CD14-positive monocyte (primary cell): ENCODE measurements around the gene ADSS1. TPM values are rescaled to one million over a fixed set of nuclear protein-coding genes. Genes with fewer than 3 reads are reported as not detected.

ENCODE experiments used
- DNase-seq, 3 donors: peaks; one replicate each; pipeline ENCODE4 v3.0.0-alpha.2; 2011 to 2022
- H2AFZ ChIP-seq: 2 replicates; pipeline ENCODE4 v1.6.0; 2012; ENCODE audit warnings: mild to moderate bottlenecking, low read depth, low read length, inconsistent platforms; ENCODE audit not compliant: insufficient read depth, poor library complexity, severe bottlenecking
- H3K27ac ChIP-seq, 2 donors: 1 replicate in 1 of 2; 2 replicates in 1 of 2; pipeline ENCODE4 v1.5.1; 2012 to 2013; ENCODE audit warnings: low read length in 2 of 2, control low read depth in 1 of 2, inconsistent platforms in 1 of 2, low read depth in 1 of 2, mild to moderate bottlenecking in 1 of 2
- H3K27me3 ChIP-seq, 2 donors: one replicate each; pipeline versions ENCODE4 v1.6.0 to v1.6.1; 2011 to 2013; ENCODE audit warnings: low read length in 2 of 2; ENCODE audit not compliant: control insufficient read depth in 2 of 2, insufficient read depth in 2 of 2
- H3K36me3 ChIP-seq, 2 donors: replicated peaks in 1 of 2; 1 replicate in 1 of 2; 2 replicates in 1 of 2; pipeline versions ENCODE4 v1.5.1 to v1.6.1; 2012 to 2013; ENCODE audit warnings: low read length in 2 of 2, control low read depth in 1 of 2, inconsistent platforms in 1 of 2, mild to moderate bottlenecking in 1 of 2; ENCODE audit not compliant: insufficient read depth in 2 of 2, control insufficient read depth in 1 of 2
- H3K4me1 ChIP-seq, 2 donors: 1 replicate in 1 of 2; 2 replicates in 1 of 2; pipeline versions ENCODE4 v1.5.1 to v1.6.1; 2012 to 2013; ENCODE audit warnings: low read length in 2 of 2, control low read depth in 1 of 2, inconsistent platforms in 1 of 2, mild to moderate bottlenecking in 1 of 2, moderate library complexity in 1 of 2; ENCODE audit not compliant: insufficient read depth in 2 of 2, control insufficient read depth in 1 of 2
- H3K4me2 ChIP-seq: replicated peaks from 2 replicates; pipeline ENCODE3; 2012; ENCODE audit warnings: low read length, moderate library complexity, mild to moderate bottlenecking; ENCODE audit not compliant: poor library complexity, severe bottlenecking; ENCODE audit errors: extremely low read depth
- H3K4me3 ChIP-seq, 3 experiments: fragments of 200-600 bp in 1 of 3; sonication (generic) in 1 of 3; replicated peaks in 1 of 3; 1 replicate in 2 of 3; 2 replicates in 1 of 3; pipeline ENCODE4 v1.5.1; 2011 to 2013; ENCODE audit warnings: low read length in 3 of 3, mild to moderate bottlenecking in 3 of 3, control low read depth in 2 of 3, low read depth in 2 of 3, inconsistent platforms in 1 of 3, moderate library complexity in 1 of 3
- H3K79me2 ChIP-seq: 2 replicates; pipeline ENCODE4 v1.6.0; 2012; ENCODE audit warnings: mild to moderate bottlenecking, control low read depth, inconsistent platforms, low read length, moderate library complexity; ENCODE audit not compliant: insufficient read depth
- H3K9ac ChIP-seq: 2 replicates; pipeline ENCODE4 v1.6.0; 2017; ENCODE audit warnings: low read length, mild to moderate bottlenecking; ENCODE audit not compliant: insufficient read depth, poor library complexity, severe bottlenecking
- H3K9me3 ChIP-seq, 2 donors: replicated peaks in 1 of 2; 1 replicate in 1 of 2; 2 replicates in 1 of 2; pipeline versions ENCODE4 v1.5.1 to v1.6.1; 2012 to 2013; ENCODE audit warnings: low read length in 2 of 2, control low read depth in 1 of 2; ENCODE audit not compliant: control insufficient read depth in 1 of 2, insufficient read depth in 1 of 2
- H4K20me1 ChIP-seq: 2 replicates; pipeline ENCODE4 v1.6.0; 2012; ENCODE audit warnings: mild to moderate bottlenecking, low read length, control low read depth, moderate library complexity; ENCODE audit not compliant: insufficient read depth
- H3K27ac Mint-ChIP-seq, 7 donors: one replicate each; pipeline ENCODE4 v1.8.0; 2020; ENCODE audit warnings: mild to moderate bottlenecking in 7 of 7, mixed read lengths in 7 of 7, moderate library complexity in 6 of 7, inconsistent platforms in 2 of 7
- H3K27me3 Mint-ChIP-seq, 3 donors: one replicate each; pipeline ENCODE4 v1.8.0; 2021 to 2022; ENCODE audit warnings: low read depth in 3 of 3, mild to moderate bottlenecking in 3 of 3, mixed read lengths in 3 of 3, moderate library complexity in 3 of 3, inconsistent platforms in 1 of 3
- H3K36me3 Mint-ChIP-seq, 2 donors: one replicate each; pipeline ENCODE4 v1.8.0; 2020; ENCODE audit warnings: mixed read lengths in 2 of 2, inconsistent platforms in 1 of 2, mild to moderate bottlenecking in 1 of 2
- H3K4me1 Mint-ChIP-seq: one replicate; pipeline ENCODE4 v1.8.0; 2020; ENCODE audit warnings: mild to moderate bottlenecking, mixed read lengths
- H3K4me3 Mint-ChIP-seq, 2 donors: one replicate each; pipeline ENCODE4 v1.8.0; 2020; ENCODE audit warnings: mild to moderate bottlenecking in 2 of 2, mixed read lengths in 2 of 2, moderate library complexity in 1 of 2
- H3K9me3 Mint-ChIP-seq, 7 donors: one replicate each; pipeline ENCODE4 v1.8.0; 2020 to 2022; ENCODE audit warnings: mixed read lengths in 7 of 7, mild to moderate bottlenecking in 6 of 7, moderate library complexity in 6 of 7, inconsistent platforms in 2 of 7
- CTCF ChIP-seq: fragments of 200-600 bp; IDR thresholded peaks from one replicate; pipeline ENCODE4 v1.8.0; 2022; ENCODE audit warnings: antibody characterized with exemption, mild to moderate bottlenecking
- WGBS: methylation state at CpG from one replicate; pipeline ENCODE4 v1.1.5; 2013; ENCODE audit warnings: missing lambda C conversion rate; ENCODE audit not compliant: insufficient coverage; 5-methylcytosine and 5-hydroxymethylcytosine counted together
- intact Hi-C, 2 donors: fragments of 100-400 bp; cut with micrococcal nuclease; formaldehyde crosslinking; loops; one replicate each; pipeline versions ENCODE4 v1.15.0 to v1.15.1; 2023
- polyA plus RNA-seq, 3 donors: library from polyadenylated mRNA; depleted of rRNA in 1 of 3; unstranded in 2 of 3; stranded (reverse) in 1 of 3; fragments of 300-500 nt in 2 of 3; fragments of >200 nt in 1 of 3; fragmentation: Illumina TruSeq in 2 of 3; gene quantifications; 1 replicate in 2 of 3; 2 replicates in 1 of 3; pipeline ENCODE4 v1.2.3, GENCODE V29; 2012 to 2021

Gene ADSS1
- polyA plus RNA-seq, 3 donors = 0.61 to 3.7 (median 0.64) TPM

- H3K4me2 ChIP-seq = no peak overlapping the region
- Mint-ChIP-seq H3K27ac (no peak overlapping the region), H3K36me3 (no peaks in the 10 kb centered on the region), H3K27me3 (peaks cover 0 to 8% (median 2%) of the 10 kb centered on the region in 3 donors), H3K4me3 (no peak overlapping the region), H3K9me3 (no peaks in the 10 kb centered on the region), H3K4me1 (peaks cover 11% of the 10 kb centered on the region)
- H3K4me3 ChIP-seq = no peak overlapping the region
- peaks cover 12 to 13% of the 10 kb centered on the region in 2 donors for H3K4me1 ChIP-seq
- no peak for DNase-seq
- 89% methylated on average over 20 of the region's 23 CpGs for WGBS
- H3K27ac ChIP-seq = no peak overlapping the region
- H3K36me3 ChIP-seq = no peaks in the 10 kb centered on the region
- no peak overlapping the region for H3K9ac ChIP-seq
- no peak for TF ChIP-seq CTCF
- H3K9me3 ChIP-seq = no peaks in the 10 kb centered on the region
- intact Hi-C loops = no loop called here
- H3K79me2 ChIP-seq = no peaks in the 10 kb centered on the region
- H3K27me3 ChIP-seq = no peaks in the 10 kb centered on the region
- H2AFZ ChIP-seq = no peak overlapping the region
- no peaks in the 10 kb centered on the region for H4K20me1 ChIP-seq
Measured at GRCh38 chr14:104732931-104733681, 9.1 kb downstream of the ADSS1 start.

GRCh38 chr14:104734051-104734587 lies 10.1 kb downstream of the ADSS1 start:
- no peaks in the 10 kb centered on the region for H3K27me3 ChIP-seq
- Mint-ChIP-seq H3K36me3 (no peaks in the 10 kb centered on the region), H3K9me3 (no peaks in the 10 kb centered on the region), H3K4me1 (peaks cover 11% of the 10 kb centered on the region), H3K27me3 (peaks cover 0 to 5% (median 4%) of the 10 kb centered on the region in 3 donors), H3K4me3 (no peak overlapping the region), H3K27ac (no peak overlapping the region)
- DNase-seq = no peak
- no peak overlapping the region for H3K4me3 ChIP-seq
- peaks cover 12 to 13% of the 10 kb centered on the region in 2 donors for H3K4me1 ChIP-seq
- no peak overlapping the region for H3K27ac ChIP-seq
- 91% methylated on average over 4 of the region's 6 CpGs for WGBS
- H3K4me2 ChIP-seq = no peak overlapping the region
- no peak overlapping the region for H2AFZ ChIP-seq
- H3K9ac ChIP-seq = no peak overlapping the region
- H3K79me2 ChIP-seq = no peaks in the 10 kb centered on the region
- intact Hi-C loops = no loop called here
- no peaks in the 10 kb centered on the region for H3K36me3 ChIP-seq
- no peaks in the 10 kb centered on the region for H4K20me1 ChIP-seq
- H3K9me3 ChIP-seq = no peaks in the 10 kb centered on the region
- no peak for TF ChIP-seq CTCF
